Mammary microvascular endothelial cell (primary cell): Measurements from ENCODE around the gene ZSCAN20. TPM values are rescaled to one million over a fixed set of nuclear protein-coding genes. Genes with fewer than 3 reads are reported as not detected.

Experiments
- total RNA-seq: library from RNA; depleted of rRNA; stranded (reverse); fragments of >200 nt; gene quantifications from 2 replicates; pipeline ENCODE4 v1.2.3, GENCODE V29; 2015

Gene ZSCAN20
- 2.7 and 5.0 TPM in 2 replicates for total RNA-seq

DNA sequence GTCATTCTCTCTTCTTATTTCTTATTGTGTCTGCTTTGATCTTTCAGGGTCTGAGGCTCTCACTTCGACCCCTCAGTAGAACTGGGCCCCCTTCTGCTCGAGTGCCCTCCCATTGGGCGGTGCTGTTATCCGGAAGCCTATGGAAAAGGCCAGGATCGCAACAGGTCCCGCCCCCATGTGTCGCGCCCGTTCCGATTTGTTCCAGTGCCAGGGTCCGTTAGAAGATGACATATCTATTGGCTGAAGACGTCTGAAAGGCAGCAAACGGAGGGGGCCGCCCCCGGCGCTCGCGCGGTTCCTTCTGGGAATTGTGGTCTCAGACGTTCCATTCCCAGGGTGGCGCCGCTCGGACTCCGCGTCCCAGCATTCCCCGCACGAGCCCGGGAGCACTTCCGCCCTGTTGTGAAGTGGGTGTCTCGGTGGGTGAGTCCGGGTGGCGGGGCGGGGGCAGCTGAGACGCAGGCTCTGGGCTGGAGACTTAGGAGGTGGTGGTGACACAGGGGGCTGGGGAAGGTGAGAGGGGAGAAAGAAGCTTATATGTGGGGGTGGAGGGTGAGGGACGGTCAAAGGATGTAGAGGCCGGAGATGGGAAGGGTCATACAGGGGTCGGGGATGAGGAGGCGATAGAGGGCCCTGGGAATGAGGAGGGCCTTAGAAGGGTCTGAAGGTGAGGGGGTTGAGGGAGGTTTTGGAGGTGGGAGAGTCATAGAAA lies at the start of gene ZSCAN20:
TSS of gene ZSCAN20 (plus strand) at position 377 of the 712 bp plus-strand sequence. CDS start 6,644 bp downstream, outside the sequence.

GRCh38 chr1:33430692-33431593 lies 41.5 kb upstream of the ZSCAN20 start, which contains the start of gene PHC2:
TSS of gene PHC2 (minus strand) at chr1:33431095. CDS start at chr1:33375539, 55,556 bp downstream.

Other genes starting within 250 kb of the ZSCAN20 start
- gene ZNF362, start 216.2 kb upstream of the ZSCAN20 start, total RNA-seq, result 9.3 and 14.6 TPM in 2 replicates
- gene A3GALT2, start 151.5 kb upstream of the ZSCAN20 start, total RNA-seq, result not detected in 2 replicates
- 99.5 and 101 TPM in 2 replicates for gene PHC2, start 41.5 kb upstream of the ZSCAN20 start, total RNA-seq